Epithelial cell of prostate (primary cell): ENCODE results near the gene RGS10.

Source experiments
- DNase-seq: peaks from one replicate; pipeline ENCODE4 v3.0.0-alpha.2; 2011; ENCODE audit warnings: low read depth, low spot score
- H3K27ac ChIP-seq: fragments of 450-650 bp; 2 replicates; pipeline ENCODE4 v1.5.1; 2017; ENCODE audit warnings: mild to moderate bottlenecking

RGS10 gene

GRCh38 chr10:119500123-119500795 lies 42.3 kb downstream of the RGS10 start:
- no peak for DNase-seq
- no peak overlapping the region for H3K27ac ChIP-seq

- no peak overlapping the region for H3K27ac ChIP-seq
- DNase-seq, result no peak
Measured at GRCh38 chr10:119499677-119500002, 42.9 kb downstream of the RGS10 start.

DNA sequence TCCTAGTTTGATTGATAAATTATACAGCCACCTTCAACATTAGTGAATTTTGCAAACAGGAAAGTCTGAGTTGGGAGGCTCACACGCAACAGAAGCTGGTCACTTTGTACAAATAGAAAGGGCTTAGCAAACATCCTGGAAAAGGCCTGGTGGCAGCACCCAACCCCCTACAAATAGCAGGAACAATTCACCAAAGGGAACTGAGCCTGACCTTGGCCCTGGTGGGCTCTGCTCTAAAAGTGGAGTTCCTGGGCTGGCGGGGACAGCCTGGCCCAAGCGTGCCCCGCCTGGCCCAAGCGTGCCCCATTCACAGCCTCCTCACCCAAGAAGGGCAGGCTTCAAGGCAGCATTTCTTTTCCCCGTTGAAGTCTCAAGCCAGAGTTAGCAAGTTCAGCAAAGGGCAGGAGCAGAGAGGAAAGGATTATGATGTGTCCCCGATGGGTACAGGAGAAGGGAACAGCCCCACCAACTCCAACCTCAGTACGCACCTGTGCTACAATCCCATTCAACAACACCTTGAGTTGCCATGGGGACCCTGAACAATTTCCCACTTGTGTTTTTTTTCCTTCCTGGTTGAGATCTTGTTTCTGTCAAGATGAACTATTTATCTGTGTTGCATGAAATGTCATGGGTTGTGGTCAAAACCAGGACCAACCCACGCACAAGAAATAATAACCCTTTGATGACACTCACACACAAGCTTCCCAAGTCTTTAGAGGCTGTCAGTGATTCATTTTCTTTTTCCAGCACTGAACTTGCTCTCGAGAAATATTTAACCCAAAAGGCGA lies 43.4 kb downstream of the RGS10 start:
- H3K27ac ChIP-seq, result no peak overlapping the region
- DNase-seq, result no peak

GRCh38 chr10:119497243-119497642 lies 45.3 kb downstream of the RGS10 start:
- DNase-seq, result no peak
- H3K27ac ChIP-seq, result no peak overlapping the region

- no peak overlapping the region for H3K27ac ChIP-seq
- no peak for DNase-seq
Measured at GRCh38 chr10:119496273-119496672, 46.2 kb downstream of the RGS10 start.

- DNase-seq, result no peak
- no peak overlapping the region for H3K27ac ChIP-seq
Measured at GRCh38 chr10:119495545-119495944, 47.0 kb downstream of the RGS10 start.

GRCh38 chr10:119495021-119495505 lies 47.5 kb downstream of the RGS10 start:
- H3K27ac ChIP-seq, result no peak overlapping the region
- DNase-seq, result no peak

- H3K27ac ChIP-seq, result no peak overlapping the region
- DNase-seq, result no peak
Measured at GRCh38 chr10:119494236-119495020, 48.1 kb downstream of the RGS10 start.

- no peak for DNase-seq
Measured at GRCh38 chr10:119493155-119493554, 49.4 kb downstream of the RGS10 start.

DNA sequence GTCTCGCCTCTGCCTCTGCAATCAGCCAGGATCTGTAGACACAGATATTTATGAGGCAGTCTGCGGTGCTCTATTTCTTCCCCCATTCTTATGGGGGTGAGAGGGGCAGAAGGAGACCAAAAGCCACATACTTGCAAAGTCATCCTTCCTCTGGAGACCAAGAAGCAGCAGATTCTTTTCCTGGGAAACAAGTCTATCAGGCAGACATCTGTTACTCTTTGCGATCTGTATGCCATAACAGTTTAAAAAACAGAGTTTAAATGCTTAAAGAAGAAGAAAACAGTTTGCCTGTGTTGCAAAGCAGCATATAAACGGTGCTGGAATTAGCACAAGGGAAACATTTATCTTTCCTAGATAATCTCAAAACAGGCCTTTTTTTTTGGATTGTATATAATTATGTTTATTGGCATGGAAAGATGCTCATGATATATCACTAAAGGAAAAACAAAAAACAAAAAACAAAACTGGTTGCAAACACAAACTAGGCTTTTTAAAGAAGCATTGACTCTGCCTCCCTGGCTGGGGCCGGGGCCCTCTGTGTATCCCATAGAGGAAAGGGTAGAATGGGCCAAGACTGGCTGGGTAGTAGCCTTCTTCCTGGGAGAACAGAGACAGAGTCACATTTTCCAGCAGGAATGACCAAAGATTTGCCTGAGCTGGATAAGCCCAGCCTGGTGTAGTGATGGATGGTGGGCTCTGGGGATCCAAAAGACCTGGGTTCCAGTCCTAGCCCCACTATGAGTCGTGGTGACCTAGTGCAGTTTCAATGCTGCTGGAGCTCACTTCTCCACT lies 50.4 kb downstream of the RGS10 start:
- no peak overlapping the region for H3K27ac ChIP-seq
- no peak for DNase-seq

More at GRCh38 chr10:119493155-119493554, 49.4 kb downstream of the RGS10 start:
- no peak overlapping the region for H3K27ac ChIP-seq

GRCh38 chr10:119489991-119490326 lies 52.6 kb downstream of the RGS10 start:
- DNase-seq, result no peak
- no peak overlapping the region for H3K27ac ChIP-seq

- DNase-seq, result no peak
- H3K27ac ChIP-seq, result no peak overlapping the region
Measured at GRCh38 chr10:119488675-119489074, 53.8 kb downstream of the RGS10 start.

DNA sequence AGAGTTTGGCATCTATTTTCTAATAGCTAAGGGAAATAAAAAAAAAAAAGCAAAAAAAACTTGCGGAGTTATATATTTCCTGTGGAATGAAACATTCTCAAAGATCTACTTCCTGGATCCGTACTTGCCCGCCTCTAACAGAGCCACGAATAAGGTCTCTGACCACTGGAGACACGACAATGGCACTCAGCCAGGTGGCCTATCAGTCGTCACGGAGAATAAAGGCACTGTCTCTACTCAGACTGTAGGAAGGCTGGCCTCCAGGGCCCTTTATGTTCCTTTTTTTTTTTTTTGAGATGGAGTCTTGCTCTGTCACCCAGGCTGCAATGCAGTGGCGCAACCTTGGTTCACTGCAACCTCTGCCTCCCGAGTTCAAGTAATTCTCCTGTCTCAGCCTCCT lies 58.7 kb downstream of the RGS10 start:
- DNase-seq, result no peak
- no peak overlapping the region for H3K27ac ChIP-seq

- no peak overlapping the region for H3K27ac ChIP-seq
- DNase-seq, result no peak
Measured at GRCh38 chr10:119483001-119483400, 59.5 kb downstream of the RGS10 start.

- no peak for DNase-seq
- no peak overlapping the region for H3K27ac ChIP-seq
Measured at GRCh38 chr10:119481781-119482426, 60.6 kb downstream of the RGS10 start.

GRCh38 chr10:119480667-119481066 lies 61.9 kb downstream of the RGS10 start:
- H3K27ac ChIP-seq, result no peak overlapping the region
- no peak for DNase-seq

- H3K27ac ChIP-seq, result no peak overlapping the region
Measured at GRCh38 chr10:119479532-119479931, 63.0 kb downstream of the RGS10 start.

DNA sequence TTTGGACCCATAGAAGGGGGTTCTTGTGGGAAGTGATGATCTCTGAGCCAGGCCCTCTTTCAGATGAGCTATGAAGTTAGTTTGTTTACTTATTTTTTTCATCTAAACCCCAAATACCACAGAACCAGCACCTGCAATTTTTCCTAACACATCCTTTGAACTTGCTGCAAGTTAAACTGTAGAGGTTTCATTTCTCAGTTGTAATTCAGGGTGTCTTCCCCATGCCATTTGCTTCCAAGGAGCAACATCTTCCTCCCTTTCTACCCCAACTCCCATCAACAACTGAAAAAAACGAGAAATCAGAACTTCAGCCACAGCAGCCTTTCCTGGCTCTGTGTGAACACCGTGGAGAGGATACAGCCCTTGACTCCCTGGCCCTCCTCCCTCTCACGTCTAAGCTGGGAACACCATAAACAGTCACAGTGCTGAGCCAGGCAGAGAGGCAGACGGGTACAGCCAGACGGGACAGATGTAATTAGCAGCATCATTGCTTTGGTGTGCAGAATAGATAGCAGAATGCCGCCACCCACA lies 63.6 kb downstream of the RGS10 start:
- no peak overlapping the region for H3K27ac ChIP-seq
- DNase-seq, result no peak

More at GRCh38 chr10:119479532-119479931, 63.0 kb downstream of the RGS10 start:
- DNase-seq, result no peak

DNA sequence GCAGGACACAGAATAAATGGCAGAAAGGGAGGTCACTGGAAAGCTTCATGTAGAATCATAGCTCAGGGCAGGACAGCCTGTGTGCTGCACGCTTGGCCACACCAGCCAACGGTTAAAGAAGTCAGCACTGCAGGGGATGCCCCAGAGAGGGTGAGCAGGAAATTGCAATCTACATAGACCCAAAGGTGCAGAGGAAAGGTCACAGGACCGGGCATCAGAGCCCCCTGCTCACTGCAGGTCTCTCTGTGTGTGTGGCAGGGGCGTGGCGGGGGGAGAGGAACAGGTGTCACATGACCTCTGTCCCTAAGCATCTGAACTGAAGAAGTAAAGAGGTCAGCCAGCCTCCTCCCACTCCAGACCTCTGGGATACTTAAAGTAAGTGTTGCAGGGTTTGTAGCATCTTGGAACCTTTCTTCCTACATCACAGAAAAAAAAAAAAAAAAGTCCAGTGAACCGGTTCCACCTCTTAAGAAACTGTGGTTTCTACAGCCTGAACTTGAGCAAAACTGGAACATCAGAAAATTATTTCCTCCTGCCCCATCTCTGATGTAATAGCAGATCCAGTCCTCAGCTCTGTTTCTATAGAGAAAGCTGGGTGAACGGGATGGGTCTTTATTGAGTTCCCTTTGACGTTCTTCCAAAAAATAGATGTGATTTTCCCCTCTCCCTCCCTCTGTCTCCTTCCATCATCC lies 64.3 kb downstream of the RGS10 start:
- no peak for DNase-seq

More for the DNA sequence above, 64.3 kb downstream of the RGS10 start:
- H3K27ac ChIP-seq, result no peak overlapping the region
